Measurements from ENCODE around the gene NUSAP1.
A peak's percentile ranks its signal among the peaks of the same experiment; 100 is the strongest.
"Not testable (repeated sequence)": the region's sequence is repeated elsewhere in the genome, so short reads cannot be mapped to it uniquely, and the experiment has no call there.

NUSAP1 gene

GRCh38 chr15:41411031-41411430 lies 78.3 kb downstream of the NUSAP1 start:
- DNase-seq (ENCODE audit: low read depth in 1 of 2, low spot score in 1 of 2) = no peak

GRCh38 chr15:41411441-41411840 lies 78.8 kb downstream of the NUSAP1 start:
- no peak for DNase-seq (ENCODE audit: low read depth in 1 of 2, low spot score in 1 of 2)

GRCh38 chr15:41416128-41416741 lies 83.6 kb downstream of the NUSAP1 start:
- DNase-seq (ENCODE audit: low read depth in 1 of 2, low spot score in 1 of 2) = no peak

GRCh38 chr15:41416742-41417417 lies 84.2 kb downstream of the NUSAP1 start, which contains the start of gene RTF1:
RTF1 (plus strand) TSS chr15:41417095; CDS start chr15:41417116, 21 bp downstream.
- peak; percentile 97 to 99 for DNase-seq (ENCODE audit: low read depth in 1 of 2, low spot score in 1 of 2)

GRCh38 chr15:41417418-41418195 lies 84.9 kb downstream of the NUSAP1 start:
- DNase-seq (ENCODE audit: low read depth in 1 of 2, low spot score in 1 of 2) = peak in 1 of 2 donors; percentile 21

- DNase-seq (ENCODE audit: low read depth in 1 of 2, low spot score in 1 of 2) = no peak
Measured at GRCh38 chr15:41423979-41424659, 91.4 kb downstream of the NUSAP1 start.

GRCh38 chr15:41424809-41425208 lies 92.1 kb downstream of the NUSAP1 start:
- DNase-seq (ENCODE audit: low read depth in 1 of 2, low spot score in 1 of 2) = no peak

GRCh38 chr15:41425907-41426306 lies 93.2 kb downstream of the NUSAP1 start:
- not testable (repeated sequence) for DNase-seq (ENCODE audit: low read depth in 1 of 2, low spot score in 1 of 2)

- no peak for DNase-seq (ENCODE audit: low read depth in 1 of 2, low spot score in 1 of 2)
Measured at GRCh38 chr15:41429003-41429890, 96.6 kb downstream of the NUSAP1 start.

All from stimulated activated CD4-positive, alpha-beta T cell treated with anti-CD3 and anti-CD28 coated beads, Interleukin-15, amount 100 ng/mL, for 1 hour (primary cell).